ENCODE data around the gene HOXB4. TPM values are rescaled to one million over a fixed set of nuclear protein-coding genes. Genes with fewer than 3 reads are reported as not detected.

The HOXB4 gene
- total RNA-seq, 1 experiment from 2014 or later = 27.9 TPM

DNA sequence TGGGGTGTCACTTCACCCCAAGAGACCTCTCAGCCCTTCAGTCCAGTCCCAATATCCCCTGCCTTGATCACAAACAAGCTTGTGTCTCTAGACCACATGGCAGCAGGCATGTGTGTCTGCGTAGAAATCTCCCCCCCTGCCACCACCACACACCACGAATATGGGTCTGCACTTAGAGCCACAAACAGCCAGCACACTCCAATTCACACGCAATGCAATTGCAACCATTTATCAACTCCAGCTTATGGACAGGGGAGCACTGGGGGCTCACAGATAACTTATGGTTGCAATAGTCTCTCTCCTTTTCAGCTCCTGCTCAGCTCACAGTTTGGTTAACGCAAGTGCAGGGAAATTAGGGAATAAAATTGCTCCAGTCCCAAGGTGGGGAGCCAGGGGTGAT is 45.4 kb upstream of the HOXB4 start:
- peak overlapping the region; percentile 78 to 93; a peak in 3 of 4 replicates for H3K4me3 ChIP-seq (ENCODE audit: low read depth in 2 of 2, low read length in 2 of 2)
- intact Hi-C loops (cut with micrococcal nuclease; ENCODE audit: unreplicated experiment) = no loop called here
- POLR2A ChIA-PET = interaction anchor here (0.6 to 1.0 kb wide), 2 partner anchors 36 to 269 kb away, joined by 3 read pairs; partner anchors contain the start of gene ATP5MC1

DNA sequence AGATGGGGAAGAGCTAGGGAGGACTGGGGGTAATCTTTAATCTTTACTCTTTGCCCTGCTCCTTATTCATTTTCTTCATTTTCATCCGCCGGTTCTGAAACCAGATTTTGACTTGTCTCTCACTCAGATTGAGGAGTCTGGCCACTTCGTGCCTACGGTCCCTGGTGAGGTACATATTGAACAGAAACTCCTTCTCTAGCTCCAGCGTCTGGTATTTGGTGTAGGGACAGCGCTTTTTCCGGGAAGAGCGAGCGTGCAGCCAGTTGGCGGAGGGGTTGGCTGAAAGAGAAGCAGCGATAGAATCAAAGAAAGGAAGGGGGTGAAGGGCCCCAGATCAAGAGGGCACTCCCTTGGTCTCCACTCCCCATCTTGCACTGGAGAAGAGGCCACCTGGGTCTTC is 44.7 kb upstream of the HOXB4 start:
- Histone ChIP-seq H3K36me3 (ENCODE audit: control insufficient read depth, insufficient read depth, low read length) (no peaks in the 10 kb centered on the region), H3K4me1 (ENCODE audit: control insufficient read depth, insufficient read depth, low read length) (peaks cover 70% of the 10 kb centered on the region), H3K9me3 (ENCODE audit: control insufficient read depth, insufficient read depth, low read depth, low read length) (no peaks in the 10 kb centered on the region), H3K27ac (ENCODE audit: low read length) (peak overlapping the region; percentile 95; the same call in 1 of the 2 replicates), H3K27me3 (ENCODE audit: control insufficient read depth, insufficient read depth, low read length) (no peaks in the 10 kb centered on the region), H3K4me3 (ENCODE audit: low read depth in 2 of 2, low read length in 2 of 2) (no peak overlapping the region)
- DNase-seq (ENCODE audit: low read depth, low spot score) (no peak), ATAC-seq (no peak)
- BruUV-seq (replicated peaks) = no TSS peak
- TF ChIP-seq SIN3A (IDR thresholded peaks at IDR 0.05; ENCODE audit: borderline replicate concordance, insufficient read depth, low read depth, low read length) = no peak
- TF ChIP-seq POLR2AphosphoS5 (IDR thresholded peaks at IDR 0.05; ENCODE audit: low read depth, low read length) = no peak
- TF ChIP-seq TCF7L2 (IDR thresholded peaks at IDR 0.05; ENCODE audit: low read depth, low read length) = no peak
- TF ChIP-seq, protein P1, sequence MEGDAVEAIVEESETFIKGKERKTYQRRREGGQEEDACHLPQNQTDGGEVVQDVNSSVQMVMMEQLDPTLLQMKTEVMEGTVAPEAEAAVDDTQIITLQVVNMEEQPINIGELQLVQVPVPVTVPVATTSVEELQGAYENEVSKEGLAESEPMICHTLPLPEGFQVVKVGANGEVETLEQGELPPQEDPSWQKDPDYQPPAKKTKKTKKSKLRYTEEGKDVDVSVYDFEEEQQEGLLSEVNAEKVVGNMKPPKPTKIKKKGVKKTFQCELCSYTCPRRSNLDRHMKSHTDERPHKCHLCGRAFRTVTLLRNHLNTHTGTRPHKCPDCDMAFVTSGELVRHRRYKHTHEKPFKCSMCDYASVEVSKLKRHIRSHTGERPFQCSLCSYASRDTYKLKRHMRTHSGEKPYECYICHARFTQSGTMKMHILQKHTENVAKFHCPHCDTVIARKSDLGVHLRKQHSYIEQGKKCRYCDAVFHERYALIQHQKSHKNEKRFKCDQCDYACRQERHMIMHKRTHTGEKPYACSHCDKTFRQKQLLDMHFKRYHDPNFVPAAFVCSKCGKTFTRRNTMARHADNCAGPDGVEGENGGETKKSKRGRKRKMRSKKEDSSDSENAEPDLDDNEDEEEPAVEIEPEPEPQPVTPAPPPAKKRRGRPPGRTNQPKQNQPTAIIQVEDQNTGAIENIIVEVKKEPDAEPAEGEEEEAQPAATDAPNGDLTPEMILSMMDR (IDR thresholded peaks at IDR 0.05) = no peak
- TF ChIP-seq, protein P2, sequence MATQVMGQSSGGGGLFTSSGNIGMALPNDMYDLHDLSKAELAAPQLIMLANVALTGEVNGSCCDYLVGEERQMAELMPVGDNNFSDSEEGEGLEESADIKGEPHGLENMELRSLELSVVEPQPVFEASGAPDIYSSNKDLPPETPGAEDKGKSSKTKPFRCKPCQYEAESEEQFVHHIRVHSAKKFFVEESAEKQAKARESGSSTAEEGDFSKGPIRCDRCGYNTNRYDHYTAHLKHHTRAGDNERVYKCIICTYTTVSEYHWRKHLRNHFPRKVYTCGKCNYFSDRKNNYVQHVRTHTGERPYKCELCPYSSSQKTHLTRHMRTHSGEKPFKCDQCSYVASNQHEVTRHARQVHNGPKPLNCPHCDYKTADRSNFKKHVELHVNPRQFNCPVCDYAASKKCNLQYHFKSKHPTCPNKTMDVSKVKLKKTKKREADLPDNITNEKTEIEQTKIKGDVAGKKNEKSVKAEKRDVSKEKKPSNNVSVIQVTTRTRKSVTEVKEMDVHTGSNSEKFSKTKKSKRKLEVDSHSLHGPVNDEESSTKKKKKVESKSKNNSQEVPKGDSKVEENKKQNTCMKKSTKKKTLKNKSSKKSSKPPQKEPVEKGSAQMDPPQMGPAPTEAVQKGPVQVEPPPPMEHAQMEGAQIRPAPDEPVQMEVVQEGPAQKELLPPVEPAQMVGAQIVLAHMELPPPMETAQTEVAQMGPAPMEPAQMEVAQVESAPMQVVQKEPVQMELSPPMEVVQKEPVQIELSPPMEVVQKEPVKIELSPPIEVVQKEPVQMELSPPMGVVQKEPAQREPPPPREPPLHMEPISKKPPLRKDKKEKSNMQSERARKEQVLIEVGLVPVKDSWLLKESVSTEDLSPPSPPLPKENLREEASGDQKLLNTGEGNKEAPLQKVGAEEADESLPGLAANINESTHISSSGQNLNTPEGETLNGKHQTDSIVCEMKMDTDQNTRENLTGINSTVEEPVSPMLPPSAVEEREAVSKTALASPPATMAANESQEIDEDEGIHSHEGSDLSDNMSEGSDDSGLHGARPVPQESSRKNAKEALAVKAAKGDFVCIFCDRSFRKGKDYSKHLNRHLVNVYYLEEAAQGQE (IDR thresholded peaks at IDR 0.05; ENCODE audit: insufficient read depth in 1 of 2, low read depth in 2 of 2, low read length in 1 of 2) = no peak
- ChIA-PET POLR2A (interaction anchor here (0.6 to 1.0 kb wide), 2 partner anchors 35 to 399 kb away, joined by 3 to 5 read pairs; no protein-coding TSS in a partner anchor), CTCF (interaction anchor here (1.5 kb wide), 1 partner anchor 14 kb away, joined by 4 read pairs; no protein-coding TSS in a partner anchor)
- in situ Hi-C loops (cut with HindIII; ENCODE audit: low pct_unique_long_range_greater_than_20kb, low sequenced_read_pairs) = no loop called here
- intact Hi-C loops (cut with micrococcal nuclease; ENCODE audit: unreplicated experiment) = no loop called here

More for the DNA sequence above, 45.4 kb upstream of the HOXB4 start:
- Histone ChIP-seq H3K36me3 (ENCODE audit: control insufficient read depth, insufficient read depth, low read length) (no peaks in the 10 kb centered on the region), H3K9me3 (ENCODE audit: control insufficient read depth, insufficient read depth, low read depth, low read length) (no peaks in the 10 kb centered on the region), H3K4me1 (ENCODE audit: control insufficient read depth, insufficient read depth, low read length) (peaks cover 68% of the 10 kb centered on the region), H3K27ac (ENCODE audit: low read length) (peak overlapping the region; percentile 95), H3K27me3 (ENCODE audit: control insufficient read depth, insufficient read depth, low read length) (no peaks in the 10 kb centered on the region)
- in situ Hi-C loops (cut with HindIII; ENCODE audit: low pct_unique_long_range_greater_than_20kb, low sequenced_read_pairs) = no loop called here
- TF ChIP-seq POLR2AphosphoS5 (IDR thresholded peaks at IDR 0.05; ENCODE audit: low read depth, low read length) (no peak), SIN3A (IDR thresholded peaks at IDR 0.05; ENCODE audit: borderline replicate concordance, insufficient read depth, low read depth, low read length) (no peak)
- TF ChIP-seq, protein P1 (IDR thresholded peaks at IDR 0.05) = no peak
- BruUV-seq (replicated peaks) = no TSS peak
- DNase-seq (ENCODE audit: low read depth, low spot score) (no peak), ATAC-seq (no peak)
- CTCF ChIA-PET = interaction anchor here (0.5 to 1.5 kb wide), 2 partner anchors 13 to 44 kb away, joined by 3 to 4 read pairs; no protein-coding TSS in a partner anchor

Measured in Panc1 (cell line).